ENCODE data around the gene TNFRSF1A. TPM values are rescaled to one million over a fixed set of nuclear protein-coding genes. Genes with fewer than 3 reads are reported as not detected.

TNFRSF1A gene
- total RNA-seq, 1 experiment from 2014 or later: 59.9 TPM

GRCh38 chr12:6360578-6361490 is 19.0 kb upstream of the TNFRSF1A start:
- H3K4me3 Mint-ChIP-seq: no peak overlapping the region
- Histone ChIP-seq H3K27ac (ENCODE audit: insufficient read length, low read depth, low read length) (no peak overlapping the region), H3K79me2 (ENCODE audit: insufficient read depth, low read length) (no peaks in the 10 kb centered on the region), H4K8ac (replicated peaks; ENCODE audit: insufficient read length, low read depth, low read length) (no peak overlapping the region), H3K23ac (ENCODE audit: insufficient read length, low read depth, low read length) (no peak overlapping the region), H2BK120ac (ENCODE audit: low read depth, low read length, poor library complexity, severe bottlenecking) (no peak overlapping the region), H2BK12ac (ENCODE audit: insufficient read length, low read depth, low read length) (no peak overlapping the region), H3K14ac (ENCODE audit: insufficient read depth, low read length) (no peak overlapping the region), H4K20me1 (ENCODE audit: control insufficient read depth, insufficient read depth, insufficient read length) (peaks cover 3% of the 10 kb centered on the region), H2BK15ac (ENCODE audit: low read depth, low read length) (no peak overlapping the region), H3K4me2 (ENCODE audit: insufficient read depth, insufficient read length, low read length) (no peak overlapping the region), H2BK5ac (ENCODE audit: insufficient read length, low read length) (no peak overlapping the region), H3K79me1 (ENCODE audit: insufficient read depth, low read depth, low read length, poor library complexity, severe bottlenecking) (no peaks in the 10 kb centered on the region), H3K18ac (ENCODE audit: insufficient read length, low read depth, low read length) (no peak overlapping the region), H3K4me1 (ENCODE audit: insufficient read depth, low read length) (no peaks in the 10 kb centered on the region), H3K9ac (ENCODE audit: extremely low read depth, insufficient read length, low read length) (no peak overlapping the region), H2AK5ac (ENCODE audit: insufficient read length, low read length) (no peak overlapping the region), H3K23me2 (ENCODE audit: insufficient read length, low read depth, low read length, poor library complexity, severe bottlenecking) (peaks cover 4% of the 10 kb centered on the region), H3K27me3 (ENCODE audit: insufficient read depth, low read length) (no peaks in the 10 kb centered on the region), H3K4ac (ENCODE audit: low read depth, low read length) (no peak overlapping the region), H4K5ac (ENCODE audit: insufficient read length, low read depth, low read length) (no peak overlapping the region), H2BK20ac (ENCODE audit: low read depth, low read length, poor library complexity, severe bottlenecking) (no peak overlapping the region), H3T11ph (ENCODE audit: low read length) (no peak overlapping the region), H3K56ac (ENCODE audit: insufficient read length, low read depth, low read length) (no peak overlapping the region), H2AFZ (ENCODE audit: low read length) (no peak overlapping the region), H3K9me3 (ENCODE audit: control insufficient read depth, low read depth, low read length) (no peaks in the 10 kb centered on the region), H4K91ac (ENCODE audit: insufficient read length, low read depth, low read length) (no peak overlapping the region)
- H3K4me1 Mint-ChIP-seq: peaks cover 5 to 7% of the 10 kb centered on the region in 2 experiments
- no peaks in the 10 kb centered on the region; a peak in 1 of 5 replicates for H3K9me3 Mint-ChIP-seq
- no peak for TF ChIP-seq CTCF (conservative IDR thresholded peaks at IDR 0.05)
- WGBS (ENCODE audit: extremely low coverage, insufficient read length, low lambda C conversion rate): no CpG with 5 or more reads among the region's 11 CpGs
- peaks cover 19 to 64% (median 60%) of the 10 kb centered on the region in 3 experiments for H3K36me3 Mint-ChIP-seq (ENCODE audit: insufficient read depth in 1 of 3, low read depth in 3 of 3)
- no peak overlapping the region for H3K27ac Mint-ChIP-seq
- no peaks in the 10 kb centered on the region for H3K27me3 Mint-ChIP-seq (ENCODE audit: low read depth)
- DNase-seq: no peak

All from H9 (cell line).